K562 (cell line): ENCODE results near the gene VWA5B1. TPM values are rescaled to one million over a fixed set of nuclear protein-coding genes. Genes with fewer than 3 reads are reported as not detected.

Source experiments
- ATAC-seq: fragments of 200-7000 bp; cut with Tn5 transposase; 3 replicates; pipeline ENCODE4 v1.9.1; 2020; ENCODE audit warnings: moderate library complexity
- BruUV-seq: library from RNA; stranded (reverse); fragments of 400-500 nt; replicated peaks from 2 replicates; lab custom pipeline; 2021; lab: Mats Ljungman, UMichigan
- CTCF ChIA-PET: fragments of 300-600 bp; formaldehyde crosslinking; extraction: SDS; loops from one replicate; lab custom pipeline; 2021; ENCODE audit warnings: low intra/inter-chr PET ratio; lab: Yijun Ruan, JAX
- POLR2A ChIA-PET: fragments of 300-600, 350-650 bp; sonication (Branson Sonifier 250); formaldehyde crosslinking; extraction: SDS; loops from one replicate; lab custom pipeline; 2021; ENCODE audit warnings: antibody characterized with exemption, inconsistent platforms; lab: Yijun Ruan, JAX
- DNase-seq, 4 experiments: peaks; one replicate each; pipeline versions ENCODE4 v3.0.0 to v3.0.0-alpha.2; 2011 to 2018; ENCODE audit warnings: low spot score in 3 of 4, mixed read lengths in 3 of 4; ENCODE audit errors: extremely low read depth in 1 of 4
- FAIRE-seq: peaks from 2 replicates; lab custom pipeline; 2011; peaks lifted over from hg19 to GRCh38; lab: Jason Lieb, UNC
- H2AFZ ChIP-seq: 2 replicates; pipeline ENCODE4 v1.6.0; 2011; ENCODE audit warnings: low read depth, low read length, control low read depth, inconsistent platforms
- H3K27ac ChIP-seq: fragments of 200-600 bp; 3 replicates; pipeline ENCODE4 v1.8.0; 2011; ENCODE audit warnings: low read depth, mild to moderate bottlenecking, control low read depth, inconsistent platforms, low read length, moderate library complexity, mixed read lengths; ENCODE audit errors: extremely low read depth
- H3K27me3 ChIP-seq, 2 experiments: fragments of 300-600 bp in 1 of 2; 2 replicates in 1 of 2; 3 replicates in 1 of 2; pipeline versions ENCODE4 v1.6.0 to v1.8.0; 2011; ENCODE audit warnings: inconsistent platforms in 2 of 2, low read length in 2 of 2, mild to moderate bottlenecking in 1 of 2, mixed read lengths in 1 of 2, moderate library complexity in 1 of 2; ENCODE audit not compliant: control insufficient read depth in 2 of 2, insufficient read depth in 2 of 2
- H3K36me3 ChIP-seq: fragments of 300-600 bp; 3 replicates; pipeline ENCODE4 v1.8.0; 2011; ENCODE audit warnings: mild to moderate bottlenecking, low read length, inconsistent platforms; ENCODE audit not compliant: control insufficient read depth, insufficient read depth
- H3K4me1 ChIP-seq, 2 experiments: fragments of 200-600 bp in 1 of 2; replicated peaks in 1 of 2; 2 replicates in 1 of 2; 3 replicates in 1 of 2; pipeline versions ENCODE4 v1.5.1 to v1.8.0; 2011; ENCODE audit warnings: inconsistent platforms in 2 of 2, low read length in 2 of 2, mild to moderate bottlenecking in 1 of 2, mixed read lengths in 1 of 2, moderate library complexity in 1 of 2; ENCODE audit not compliant: control insufficient read depth in 2 of 2, insufficient read depth in 2 of 2
- H3K4me2 ChIP-seq: 2 replicates; pipeline ENCODE4 v1.6.1; 2011; ENCODE audit warnings: low read length, control low read depth, inconsistent platforms, mixed read lengths; ENCODE audit not compliant: insufficient read depth
- H3K4me3 ChIP-seq: fragments of 200-600 bp; sonication (generic), shearing (Covaris generic); 2 replicates; pipeline ENCODE4 v1.5.1; 2016; ENCODE audit warnings: control low read depth, inconsistent platforms
- H3K79me2 ChIP-seq: fragments of 200-600 bp; 3 replicates; pipeline ENCODE4 v1.8.0; 2011; ENCODE audit warnings: low read length, inconsistent platforms; ENCODE audit not compliant: control insufficient read depth, insufficient read depth
- H3K9ac ChIP-seq, 2 experiments: 2 replicates each; pipeline versions ENCODE4 v1.6.0 to v1.6.1; 2011; ENCODE audit warnings: low read depth in 2 of 2, low read length in 2 of 2, control low read depth in 1 of 2, inconsistent platforms in 1 of 2, mild to moderate bottlenecking in 1 of 2, mixed read lengths in 1 of 2; ENCODE audit not compliant: insufficient read depth in 1 of 2
- H3K9me1 ChIP-seq: one replicate; pipeline ENCODE4 v1.6.0; 2011; ENCODE audit warnings: inconsistent platforms, mild to moderate bottlenecking, low read length, moderate library complexity; ENCODE audit not compliant: control insufficient read depth, insufficient read depth
- H3K9me3 ChIP-seq: replicated peaks from 2 replicates; pipeline ENCODE4 v1.5.1; 2011; ENCODE audit warnings: low read depth, low read length, inconsistent platforms; ENCODE audit not compliant: control insufficient read depth, insufficient read depth
- H4K20me1 ChIP-seq: replicated peaks from 2 replicates; pipeline ENCODE4 v1.6.1; 2011; ENCODE audit warnings: low read length, inconsistent platforms, mixed read lengths; ENCODE audit not compliant: control insufficient read depth, insufficient read depth
- BHLHE40 ChIP-seq: IDR thresholded peaks from 2 replicates; pipeline ENCODE4 v1.6.1; 2011; ENCODE audit warnings: low read length, improper control_type of control experiment
- CBX8 ChIP-seq: fragments of 200-600 bp; sonication (generic); IDR thresholded peaks from 2 replicates; pipeline ENCODE4 v1.6.1; 2012; ENCODE audit warnings: borderline replicate concordance, mixed run types, low read depth, mild to moderate bottlenecking, moderate library complexity, mixed read lengths, low read length, control low read depth, inconsistent platforms; ENCODE audit not compliant: poor library complexity, severe bottlenecking; ENCODE audit errors: extremely low read depth
- GTF3C2 ChIP-seq: IDR thresholded peaks from 3 replicates; pipeline ENCODE4 v1.6.1; 2011; ENCODE audit warnings: borderline replicate concordance, mild to moderate bottlenecking, moderate library complexity; ENCODE audit not compliant: insufficient read length; ENCODE audit errors: extremely low read depth
- RNF2 ChIP-seq: sonication (generic); IDR thresholded peaks from 2 replicates; pipeline ENCODE4 v1.6.1; 2016
- WGBS: fragments of 100-300 bp; shearing (Covaris generic); methylation state at CpG from one replicate; pipeline ENCODE4 v1.1.6; 2016; ENCODE audit warnings: low coverage, mixed read lengths; ENCODE audit not compliant: insufficient coverage; ENCODE audit errors: missing lambda C conversion rate; 5-methylcytosine and 5-hydroxymethylcytosine counted together
- in situ Hi-C: fragments of 300-500 bp; cut with MboI; formaldehyde crosslinking; loops from 4 replicates; pipeline ENCODE4 v1.15.0; 2018; ENCODE audit warnings: inconsistent platforms, mixed read lengths
- intact Hi-C: fragments of 100-400 bp; cut with micrococcal nuclease; formaldehyde crosslinking; loops from 2 replicates; pipeline ENCODE4 v1.14.2; 2022
- polyA plus RNA-seq, 8 experiments: library from polyadenylated mRNA; depleted of rRNA in 4 of 8; stranded (reverse) in 5 of 8; unstranded in 3 of 8; fragments of >200 nt; fragmentation: Nextera tagmentation in 2 of 8; fragmentation: Illumina TruSeq in 1 of 8; extraction: Ambion mirVana in 2 of 8; extraction: Trizol in 1 of 8; gene quantifications; 2 replicates each; pipeline versions ENCODE4 v1.2.1 to v1.2.3, GENCODE V29; 2011 to 2014; ENCODE audit warnings: inconsistent platforms in 1 of 8, missing spikeins in 1 of 8
- total RNA-seq, 7 experiments: library from RNA; depleted of rRNA in 6 of 7; stranded (reverse); fragments of >200 nt in 6 of 7; fragmentation: Illumina TruSeq in 2 of 7; extraction: Trizol in 2 of 7; gene quantifications; 2 replicates each; pipeline versions ENCODE4 v1.2.1 to v1.2.3, GENCODE V29; 2011 to 2021; ENCODE audit warnings: low replicate concordance in 1 of 7

Gene VWA5B1
- total and polyA plus RNA-seq, 9 of the 15 experiments (the other 6 are each of a cell fraction or from before 2014, with no cell fraction given) = not detected

GRCh38 chr1:20367626-20368025 lies 77.0 kb downstream of the VWA5B1 start:
- FAIRE-seq (no peak), ATAC-seq (no peak), DNase-seq (no peak)
- Histone ChIP-seq H3K27me3 (peaks cover 22 to 45% of the 10 kb centered on the region in 2 experiments), H3K9ac (no peak overlapping the region), H3K79me2 (no peaks in the 10 kb centered on the region), H3K9me3 (no peaks in the 10 kb centered on the region), H3K9me1 (no peaks in the 10 kb centered on the region), H3K27ac (no peak overlapping the region), H3K4me1 (peaks cover 0 to 10% of the 10 kb centered on the region in 2 experiments; a peak in 1 of 5 replicates), H3K4me2 (no peak overlapping the region), H3K36me3 (no peaks in the 10 kb centered on the region), H2AFZ (no peak overlapping the region), H4K20me1 (no peaks in the 10 kb centered on the region; the same call in 1 of the 2 replicates), H3K4me3 (no peak overlapping the region)
- WGBS = 16% methylated on average over 10 of the region's 10 CpGs
- POLR2A ChIA-PET = no interaction called here
- TF ChIP-seq BHLHE40 = 0 out of 2 replicates have a peak, but pooled peaks have one; percentile 17
- TF ChIP-seq CBX8 = no peak
- no TSS peak for BruUV-seq
- CTCF ChIA-PET = no interaction called here
- intact Hi-C loops (no loop called here), in situ Hi-C loops (no loop called here)

- TF ChIP-seq RNF2 (no peak), GTF3C2 (no peak)
- no peak for ATAC-seq
- FAIRE-seq = no peak
- POLR2A ChIA-PET = no interaction called here
- BruUV-seq = no TSS peak
- CTCF ChIA-PET = no interaction called here
- Histone ChIP-seq H3K4me3 (no peak overlapping the region), H3K4me1 (peaks cover 0 to 10% of the 10 kb centered on the region in 2 experiments; a peak in 1 of 5 replicates), H3K36me3 (no peaks in the 10 kb centered on the region), H3K27ac (no peak overlapping the region), H3K9ac (no peak overlapping the region), H3K79me2 (no peaks in the 10 kb centered on the region), H4K20me1 (no peaks in the 10 kb centered on the region; the same call in 1 of the 2 replicates), H2AFZ (no peak overlapping the region), H3K9me1 (no peaks in the 10 kb centered on the region), H3K4me2 (no peak overlapping the region), H3K27me3 (peaks cover 22 to 39% of the 10 kb centered on the region in 2 experiments), H3K9me3 (no peaks in the 10 kb centered on the region)
- in situ Hi-C loops = no loop called here
- intact Hi-C loops = no loop called here
- no peak for DNase-seq
- 3% methylated on average over 7 of the region's 7 CpGs for WGBS
Observed at GRCh38 chr1:20368866-20369470, 78.3 kb downstream of the VWA5B1 start.
